ENCODE measurements around the gene ASB18.

The ASB18 gene

DNA sequence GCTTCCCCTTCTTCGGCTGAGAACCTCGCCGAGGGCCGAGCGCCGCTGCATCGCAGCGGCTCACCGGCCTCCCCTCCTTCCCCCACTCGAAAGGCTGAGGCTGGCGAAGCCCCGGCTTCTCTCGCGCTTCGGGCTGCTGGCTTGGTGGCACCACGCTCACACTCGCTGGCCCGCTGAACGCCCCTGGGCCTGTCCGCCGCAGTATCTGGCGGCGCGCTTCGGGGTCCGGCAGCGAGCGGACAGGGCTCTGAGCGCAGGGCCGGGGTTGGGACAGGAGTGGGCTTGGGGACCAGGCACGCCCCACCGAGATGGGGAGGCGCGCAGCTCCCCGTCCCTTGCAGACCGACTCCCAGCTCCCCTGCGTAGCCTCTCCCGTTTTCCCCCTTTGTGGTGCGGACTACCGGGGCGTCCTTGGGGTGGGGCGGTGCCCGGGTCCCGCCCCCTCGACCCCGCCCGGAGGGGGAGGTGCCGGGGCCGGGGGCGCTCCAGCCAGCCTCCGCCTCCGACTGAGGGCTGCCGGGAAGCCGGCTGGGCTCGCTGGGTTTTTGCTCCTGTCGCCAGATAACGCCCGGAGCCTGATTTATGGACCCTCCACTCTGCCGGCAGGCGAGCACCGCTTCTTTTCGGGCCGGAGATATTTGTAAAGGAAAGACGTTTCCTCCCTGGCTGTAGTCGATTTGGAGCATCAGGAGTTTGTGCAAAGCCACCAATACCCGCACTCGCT is 99.8 kb downstream of the ASB18 start:
- no peak for DNase-seq (ENCODE audit: low read depth, low spot score)

DNA sequence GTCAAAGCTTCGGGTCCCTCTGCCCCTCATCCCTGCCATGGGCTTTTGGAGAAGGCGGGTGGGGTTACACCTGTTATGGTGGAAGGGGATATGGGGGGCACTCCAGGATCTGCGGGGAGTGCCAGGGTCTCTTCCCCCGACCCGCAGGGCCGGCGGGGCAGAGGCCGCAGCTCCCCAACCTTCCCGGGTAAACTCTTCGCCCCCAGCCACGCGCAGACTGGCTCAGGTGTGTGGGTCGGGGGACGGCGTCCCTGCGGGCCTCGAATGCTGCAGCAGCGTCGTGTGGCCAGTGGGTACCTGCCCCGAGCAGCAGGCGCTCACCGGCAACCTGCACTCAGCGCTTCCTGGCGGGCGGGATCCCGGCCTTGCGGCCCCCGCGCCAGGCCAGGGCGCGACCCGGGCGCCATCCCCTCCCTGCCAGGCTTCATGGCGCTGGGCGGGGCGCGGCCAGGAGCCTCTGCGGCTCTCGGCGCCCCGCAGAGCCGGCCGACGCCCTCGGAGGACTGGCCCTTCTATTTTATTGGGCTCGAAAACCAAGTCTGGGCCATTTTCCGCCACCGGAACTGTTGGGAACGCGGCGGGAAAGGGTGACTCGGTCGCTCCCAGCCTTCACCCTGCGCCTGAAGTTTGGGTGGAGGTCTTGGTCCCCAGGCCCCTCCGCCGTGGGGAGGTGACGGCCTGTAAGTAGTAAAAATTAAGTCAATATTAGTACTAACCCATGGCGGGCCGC is 100.6 kb downstream of the ASB18 start:
- DNase-seq (ENCODE audit: low read depth, low spot score): no peak

DNA sequence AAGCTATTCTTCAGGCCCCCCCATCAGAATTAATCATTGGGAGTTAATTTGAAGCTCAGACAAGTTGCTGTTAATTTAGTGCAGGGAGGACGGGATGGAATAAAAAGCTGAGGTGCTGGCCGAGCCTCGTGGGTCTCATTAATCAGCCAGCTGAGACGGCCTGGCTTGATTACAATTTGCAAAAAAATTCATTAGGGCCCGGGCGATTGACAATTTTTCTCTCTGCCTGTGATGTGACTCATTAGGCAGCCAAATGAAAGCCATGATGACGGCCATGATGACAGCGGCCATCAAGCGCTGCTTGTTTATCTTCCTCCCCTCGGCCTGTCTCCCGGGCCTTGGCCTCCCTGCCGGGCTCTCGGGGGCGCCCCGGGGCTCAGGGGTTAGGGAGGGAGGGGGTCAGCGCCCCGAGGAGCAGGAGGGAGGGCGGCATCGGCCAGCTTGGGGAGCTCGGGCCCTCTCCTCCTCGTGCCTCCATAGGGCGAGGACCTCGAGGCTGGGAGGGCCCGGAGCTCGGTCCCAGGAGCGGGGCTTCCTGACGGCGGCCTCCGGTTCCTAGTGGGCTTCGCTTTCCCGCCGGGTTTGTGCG is 101.2 kb downstream of the ASB18 start:
- DNase-seq (ENCODE audit: low read depth, low spot score): no peak

DNA sequence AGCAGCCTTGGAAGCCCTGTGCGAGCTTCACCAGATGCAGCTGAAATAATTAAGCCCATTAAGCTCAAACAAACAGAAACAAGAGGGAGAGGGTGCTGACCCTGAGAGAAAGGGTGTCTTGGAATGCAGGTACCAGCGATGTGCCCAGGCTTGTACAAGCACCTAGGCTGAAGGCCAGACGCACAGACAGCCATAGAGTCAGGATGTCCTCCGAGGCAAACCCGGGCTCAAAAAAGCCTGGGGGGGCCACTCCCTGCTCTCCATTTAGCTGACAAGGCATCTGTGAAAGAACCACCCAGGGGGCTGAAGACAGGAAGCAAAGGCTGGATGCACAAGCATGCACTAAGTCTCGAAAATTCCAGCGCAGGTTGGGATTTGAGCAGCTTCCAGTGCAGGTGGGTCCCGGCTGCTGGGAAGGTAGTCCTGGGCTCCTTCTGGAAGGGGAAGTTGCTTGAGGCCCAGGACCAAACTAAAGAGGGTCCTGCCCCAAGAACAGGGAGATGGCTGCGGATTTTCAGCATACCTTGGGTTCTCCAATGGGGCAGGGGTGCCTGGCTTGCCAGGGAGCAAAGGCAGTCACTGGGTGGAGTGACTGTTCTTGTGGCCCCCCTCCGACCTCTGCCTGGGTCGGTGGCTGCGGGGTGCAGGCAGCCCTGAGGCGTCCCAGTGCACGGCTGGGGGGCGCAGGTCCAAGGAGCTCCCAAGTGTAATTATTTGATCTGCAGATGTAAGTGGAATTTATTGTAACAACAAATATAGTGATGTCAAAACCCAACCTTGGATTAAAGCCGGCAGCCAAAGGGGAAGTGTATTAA is 102.0 kb downstream of the ASB18 start:
- DNase-seq (ENCODE audit: low read depth, low spot score): no peak

DNA sequence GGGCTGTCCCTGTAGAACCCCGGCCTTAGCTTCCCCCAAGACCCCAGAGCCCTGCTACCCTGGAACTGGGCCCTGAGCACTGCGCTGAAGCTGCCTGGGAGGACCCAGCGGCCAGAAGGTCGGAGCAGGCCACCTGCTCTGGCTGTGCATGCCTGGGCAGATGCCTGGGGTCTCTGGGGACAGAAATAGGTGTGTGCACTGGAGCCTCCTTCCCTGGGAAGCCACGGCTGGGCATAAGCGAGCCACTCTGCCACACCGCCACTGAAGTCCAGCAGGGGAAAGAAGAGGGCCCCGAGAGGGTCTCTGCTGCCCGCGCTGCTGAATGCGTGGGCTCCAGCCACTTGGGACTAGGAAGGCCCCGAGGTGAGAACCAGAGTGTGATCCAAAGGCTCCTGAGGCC is 102.7 kb downstream of the ASB18 start:
- no peak for DNase-seq (ENCODE audit: low read depth, low spot score)

DNA sequence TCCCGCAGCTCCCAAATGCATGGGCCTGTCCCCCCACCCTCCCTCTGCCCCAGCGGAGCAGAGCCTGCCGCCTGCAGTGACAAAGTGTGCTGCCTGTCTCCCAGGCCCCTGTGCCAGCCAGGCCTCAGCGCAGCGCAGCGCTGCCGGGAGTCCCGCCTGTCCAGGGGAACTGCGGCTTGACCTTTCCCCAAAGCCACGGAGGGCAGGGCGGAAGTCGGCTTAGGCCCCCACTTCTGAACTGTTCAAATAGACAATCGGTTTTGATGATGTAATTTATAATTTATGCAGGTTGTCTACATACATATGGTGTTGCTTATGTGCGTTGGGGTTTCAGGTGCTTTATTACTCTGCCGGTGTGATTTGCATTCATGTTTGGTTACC is 103.1 kb downstream of the ASB18 start:
- DNase-seq (ENCODE audit: low read depth, low spot score): no peak

DNA sequence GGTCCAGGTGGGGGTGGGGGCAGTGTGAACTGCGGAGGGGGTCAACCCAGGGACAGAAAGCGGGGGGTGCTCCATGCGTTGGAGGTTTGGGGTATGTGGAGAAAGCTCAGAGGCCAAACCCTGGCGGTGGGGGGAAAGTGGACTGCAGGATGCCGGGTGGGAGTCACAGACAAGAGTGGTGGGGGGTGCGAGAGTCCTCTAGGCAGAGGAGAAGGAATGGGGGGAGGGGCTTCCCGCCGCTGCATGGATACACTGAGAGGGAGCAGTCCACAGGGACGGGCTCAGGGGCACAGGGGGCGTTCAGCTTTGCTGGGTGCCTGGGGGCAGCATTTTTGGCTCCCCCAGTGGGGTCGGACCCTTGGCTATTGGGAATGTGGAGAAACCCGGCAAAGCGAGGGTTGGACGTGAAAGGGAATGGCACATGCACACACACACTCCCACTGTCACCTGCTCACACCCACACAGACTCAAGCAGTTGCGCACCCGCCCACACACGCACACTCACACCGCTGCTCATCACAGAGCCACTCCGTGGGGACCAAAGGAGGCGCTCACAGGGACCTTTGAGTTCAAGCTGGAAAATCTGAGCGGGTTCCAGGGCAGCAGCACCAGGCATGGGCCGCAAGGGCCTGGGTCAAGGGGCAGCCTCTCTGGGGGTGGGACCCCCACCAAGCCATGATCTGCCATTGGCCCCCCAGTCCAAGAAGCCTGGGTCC is 103.7 kb downstream of the ASB18 start:
- DNase-seq (ENCODE audit: low read depth, low spot score): no peak

DNA sequence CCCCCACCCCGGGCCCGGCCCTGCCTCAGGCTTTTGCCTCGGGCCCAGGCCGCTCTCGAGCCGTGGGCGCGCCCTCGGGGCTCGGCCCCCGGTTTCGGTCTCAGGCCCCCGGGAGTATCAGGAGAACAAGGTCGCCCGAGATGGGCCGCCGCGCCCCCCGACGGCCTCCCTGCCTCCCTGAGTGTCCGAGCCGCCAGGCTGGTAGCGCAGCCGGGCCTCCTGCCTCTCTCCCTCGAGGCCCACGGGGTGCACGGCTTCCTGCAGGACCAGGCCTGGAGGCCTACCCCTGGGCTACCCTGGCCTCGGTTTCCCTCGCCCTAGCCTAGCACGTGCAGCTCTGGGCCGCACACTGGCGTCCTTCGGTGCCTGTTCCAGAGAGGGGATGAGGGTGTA is 104.4 kb downstream of the ASB18 start:
- DNase-seq (ENCODE audit: low read depth, low spot score): no peak

DNA sequence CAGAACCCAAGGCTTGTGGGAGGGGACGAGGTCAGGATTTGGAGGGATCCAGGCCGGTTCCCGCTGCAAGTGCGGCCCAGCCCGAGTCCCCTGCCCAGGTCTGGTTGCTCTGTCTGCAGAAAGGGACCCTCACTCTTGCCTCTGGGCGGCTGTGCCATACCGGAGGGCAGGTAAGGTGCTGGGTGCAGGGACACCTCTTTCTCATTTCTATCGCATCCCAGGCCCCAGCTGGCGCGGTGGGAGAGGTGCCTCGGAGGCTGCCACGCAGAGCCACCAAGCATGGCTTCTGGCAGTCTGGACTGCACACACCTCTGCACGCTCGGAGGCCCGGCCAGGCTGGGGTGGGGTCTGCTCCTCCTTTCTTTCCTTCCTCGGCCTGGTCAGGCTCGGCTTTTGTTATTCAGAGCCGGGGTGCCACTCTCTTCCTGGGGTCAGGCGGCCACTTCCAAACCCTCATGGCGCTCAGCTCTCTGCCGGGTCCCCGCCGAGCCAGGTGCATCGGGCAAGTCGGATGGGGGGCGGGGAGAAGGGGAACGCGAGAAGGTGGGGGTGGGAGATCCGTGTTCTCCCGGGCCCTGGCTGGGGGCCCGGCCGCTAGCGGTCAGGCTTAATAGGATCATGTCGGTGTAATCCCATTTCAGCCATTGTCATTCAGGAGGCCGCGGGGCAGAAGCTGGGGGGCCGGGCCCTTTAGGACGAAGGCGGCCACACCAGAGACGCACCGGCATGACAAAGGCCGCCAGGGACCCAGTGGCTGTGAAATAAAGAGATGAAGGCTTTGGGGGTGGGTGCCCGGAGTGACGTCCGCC is 105.0 kb downstream of the ASB18 start:
- DNase-seq (ENCODE audit: low read depth, low spot score): no peak

DNA sequence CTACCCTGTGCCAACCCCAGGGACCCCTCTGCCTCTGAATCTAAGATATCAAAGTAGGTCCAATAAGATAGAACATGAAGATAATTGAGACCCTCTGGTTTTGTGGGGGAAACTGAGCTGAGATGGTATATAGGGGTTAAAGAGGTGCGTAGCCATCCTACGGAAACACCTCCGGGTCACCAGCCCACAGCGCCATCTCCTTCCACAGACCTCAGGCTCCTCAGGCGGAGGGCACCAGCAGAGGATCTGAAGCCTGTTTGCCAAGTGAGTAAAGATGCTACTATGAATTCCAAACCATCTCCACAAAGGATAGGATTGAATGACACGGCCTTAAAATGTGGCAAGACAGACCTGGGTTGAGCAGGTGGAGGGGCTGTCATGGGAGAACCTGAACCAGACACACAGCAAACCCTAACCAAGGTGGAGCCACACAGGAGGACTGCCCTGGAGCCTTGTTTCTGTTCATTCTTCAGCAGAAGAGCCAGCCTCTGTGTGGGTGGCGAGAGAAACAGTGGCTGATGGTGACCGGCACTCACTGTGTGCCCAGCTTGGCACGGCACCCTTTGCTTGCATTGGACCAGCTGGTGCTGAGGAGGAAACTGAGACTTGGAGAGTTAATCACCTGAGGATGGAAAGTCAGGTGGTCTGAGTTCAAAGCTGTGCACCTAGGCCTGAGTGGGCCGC is 106.2 kb downstream of the ASB18 start:
- no peak for DNase-seq (ENCODE audit: low read depth, low spot score)

DNA sequence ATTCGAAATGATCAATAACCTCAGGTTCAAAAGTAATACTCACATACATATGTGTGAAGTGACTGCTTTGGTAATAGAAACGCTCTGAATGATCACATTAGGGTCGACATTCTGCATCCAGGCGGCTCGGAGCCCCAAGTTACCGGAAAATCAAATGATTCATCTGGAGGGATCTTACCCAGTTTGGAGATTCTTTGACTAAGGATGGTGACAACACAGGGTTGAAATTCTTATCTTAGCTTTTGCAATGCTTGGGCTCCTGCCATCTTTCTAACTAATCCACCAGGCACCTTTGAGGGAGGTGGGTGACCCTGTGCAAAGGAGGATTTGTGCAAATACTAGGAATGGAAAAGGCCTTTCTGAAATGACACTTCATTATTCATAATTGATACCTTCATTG is 106.8 kb downstream of the ASB18 start:
- DNase-seq (ENCODE audit: low read depth, low spot score): no peak

DNA sequence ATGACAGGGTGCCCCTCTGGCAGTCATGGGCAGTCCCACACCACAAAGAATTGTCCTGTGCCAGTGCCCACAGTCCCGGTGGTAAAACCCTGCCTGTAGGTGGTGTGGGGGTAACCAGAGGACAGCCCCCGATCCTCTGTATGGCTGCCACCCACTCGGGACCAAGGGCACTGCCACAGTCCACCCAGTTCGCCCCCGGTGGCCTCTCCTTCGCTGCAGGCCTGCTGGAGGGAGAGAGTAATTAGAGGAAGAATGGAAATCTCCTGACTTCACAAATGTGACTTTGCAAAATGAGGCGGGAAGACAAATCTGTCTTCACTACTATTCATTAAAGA is 107.4 kb downstream of the ASB18 start:
- DNase-seq (ENCODE audit: low read depth, low spot score): no peak

DNA sequence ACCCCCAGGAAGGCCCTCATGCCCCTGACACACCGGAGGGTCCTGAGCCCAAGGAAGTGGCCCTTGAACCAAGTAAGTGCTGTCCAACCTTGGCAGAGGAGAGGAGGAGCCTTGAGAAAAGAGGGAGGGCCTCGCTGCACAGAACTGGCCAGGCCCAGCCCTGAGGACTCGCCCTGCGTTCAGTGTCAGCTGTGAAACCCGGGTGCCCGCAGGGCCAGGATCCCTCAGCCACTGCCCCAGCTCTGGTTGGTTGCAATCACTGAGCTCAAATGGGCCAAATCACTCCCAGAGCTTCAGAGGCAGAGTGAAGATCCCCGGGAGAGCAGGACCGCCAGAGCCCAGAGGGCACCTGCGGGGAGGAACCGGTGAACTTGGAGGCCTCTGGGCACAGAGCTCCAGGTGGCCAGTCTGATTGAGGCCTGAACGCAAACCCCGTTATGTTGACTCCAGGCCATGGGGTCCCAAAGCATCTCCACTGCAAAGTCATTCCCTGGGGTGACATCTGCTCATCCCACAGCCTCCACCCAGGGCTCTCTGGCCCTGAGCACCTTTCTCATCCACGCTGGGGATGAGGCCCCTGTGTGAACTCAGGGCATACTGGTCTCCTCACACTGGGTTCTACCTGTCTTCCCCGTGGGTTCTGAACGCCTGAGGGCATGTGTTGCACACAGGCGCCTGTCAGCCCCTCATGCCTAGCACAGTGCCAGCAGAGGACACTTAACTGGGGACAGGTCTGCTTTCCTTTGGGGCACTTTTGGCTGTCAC is 107.9 kb downstream of the ASB18 start:
- DNase-seq (ENCODE audit: low read depth, low spot score): no peak

DNA sequence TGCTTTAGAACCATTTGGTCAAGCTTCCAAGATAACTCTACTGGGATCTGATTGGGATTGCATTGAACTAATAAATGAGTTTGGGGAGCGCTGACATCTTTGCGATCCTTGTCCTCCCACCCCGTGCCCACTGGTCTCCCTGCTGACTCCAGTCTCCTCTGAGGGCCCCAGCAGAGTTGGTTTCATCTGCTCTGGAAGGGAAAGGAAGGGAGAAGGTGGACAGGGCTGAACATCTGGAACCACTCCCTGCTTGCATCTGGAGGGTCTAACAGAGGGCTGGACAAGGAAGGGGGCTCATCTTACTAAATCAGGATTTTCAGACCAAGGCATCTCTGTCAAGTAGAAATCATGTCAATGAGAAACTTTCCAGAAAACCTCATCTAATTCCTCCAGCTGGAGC is 108.8 kb downstream of the ASB18 start:
- DNase-seq (ENCODE audit: low read depth, low spot score): no peak

DNA sequence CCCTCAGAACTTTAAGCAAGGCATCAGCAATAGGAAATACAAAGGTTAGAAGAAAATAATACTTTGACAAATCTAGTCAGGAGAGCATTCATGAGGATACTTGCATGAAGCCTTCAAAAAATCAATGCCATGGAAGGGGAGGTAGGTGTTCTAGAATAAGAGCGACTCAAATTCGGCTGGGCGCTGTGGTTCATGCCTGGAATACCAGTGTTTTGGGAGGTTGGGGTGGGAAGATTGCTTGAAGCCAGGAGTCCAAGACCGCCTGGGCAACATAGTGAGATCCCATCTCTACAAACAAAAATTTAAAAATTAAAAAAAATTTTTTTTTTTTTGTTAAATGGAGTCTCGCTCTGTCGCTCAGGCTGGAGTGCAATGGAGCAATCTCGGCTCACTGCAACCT is 117.8 kb downstream of the ASB18 start:
- no peak for DNase-seq (ENCODE audit: low read depth, low spot score)

DNA sequence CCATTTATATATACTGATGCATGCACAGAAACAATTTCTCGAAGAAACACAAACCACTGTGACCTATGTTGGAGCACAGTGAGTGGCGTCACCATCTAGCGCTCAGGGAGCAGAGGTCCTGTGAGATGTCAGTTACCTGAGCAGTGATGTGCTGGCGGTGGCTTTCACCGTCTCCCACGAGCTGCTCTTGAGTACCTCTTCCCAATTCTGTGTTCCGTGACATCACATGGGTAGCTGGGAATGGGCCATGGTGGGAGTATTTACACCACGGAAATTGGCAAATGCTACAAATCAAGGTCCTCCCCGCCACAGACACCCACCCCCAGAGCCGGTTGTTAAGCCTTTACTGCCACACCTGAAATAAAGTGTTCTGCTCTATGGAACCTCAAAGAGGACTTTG is 120.4 kb downstream of the ASB18 start:
- no peak for DNase-seq (ENCODE audit: low read depth, low spot score)

All from smooth muscle cell of the brain vasculature (primary cell).